Raji (cell line): ENCODE measurements around the gene DVL2.

ENCODE experiments used
- POLR2A ChIP-seq: IDR thresholded peaks from 2 replicates; pipeline ENCODE4 v1.6.1; 2011; ENCODE audit warnings: low read depth, low read length, control low read depth; ENCODE audit not compliant: insufficient read depth

Gene DVL2

GRCh38 chr17:7220593-7221277 lies 13.6 kb downstream of the DVL2 start:
- peak; percentile 26; the same call in 1 of the 2 replicates for TF ChIP-seq POLR2A

DNA sequence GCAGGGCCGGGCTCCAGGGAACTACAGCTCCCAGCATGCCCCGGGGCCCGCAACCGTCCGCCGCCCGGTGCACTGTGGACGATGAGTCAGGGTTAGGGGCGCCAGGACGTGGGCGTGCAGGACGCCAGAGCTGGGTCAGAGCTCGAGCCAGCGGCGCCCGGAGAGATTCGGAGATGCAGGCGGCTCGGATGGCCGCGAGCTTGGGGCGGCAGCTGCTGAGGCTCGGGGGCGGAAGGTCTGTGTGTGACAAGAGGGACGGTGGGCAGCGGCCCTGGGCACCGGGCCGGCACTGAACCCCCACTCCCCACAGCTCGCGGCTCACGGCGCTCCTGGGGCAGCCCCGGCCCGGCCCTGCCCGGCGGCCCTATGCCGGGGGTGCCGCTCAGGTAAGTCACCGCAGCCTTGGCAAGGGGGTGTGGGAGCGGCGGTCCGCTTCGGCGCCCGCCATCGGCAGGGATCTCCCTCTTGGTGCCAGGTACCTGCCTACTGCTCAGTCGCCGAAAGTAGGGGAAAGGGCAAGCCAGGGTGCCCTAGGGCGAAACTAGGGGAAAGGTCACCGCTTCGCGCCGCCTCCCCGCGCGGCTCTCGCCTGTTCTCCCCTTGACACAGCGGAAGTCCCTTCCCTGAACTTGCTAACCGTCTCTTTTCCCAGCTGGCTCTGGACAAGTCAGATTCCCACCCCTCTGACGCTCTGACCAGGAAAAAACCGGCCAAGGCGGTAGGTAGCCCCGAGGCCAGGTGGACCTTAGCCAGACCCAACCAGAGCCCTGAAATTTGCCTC lies 14.3 kb downstream of the DVL2 start, which contains the start of the genes ACADVL and DLG4:
Gene ACADVL (plus strand): TSS at position 127 of the 781 bp plus-strand sequence. CDS start 47 bp downstream, at position 174.
Gene DLG4 (minus strand): TSS at position 25 of the 781 bp plus-strand sequence.
- peak; percentile 91 for TF ChIP-seq POLR2A

- no peak for TF ChIP-seq POLR2A
These were observed 15.0 kb downstream of the DVL2 start for GRCh38 chr17:7219229-7219811.

DNA sequence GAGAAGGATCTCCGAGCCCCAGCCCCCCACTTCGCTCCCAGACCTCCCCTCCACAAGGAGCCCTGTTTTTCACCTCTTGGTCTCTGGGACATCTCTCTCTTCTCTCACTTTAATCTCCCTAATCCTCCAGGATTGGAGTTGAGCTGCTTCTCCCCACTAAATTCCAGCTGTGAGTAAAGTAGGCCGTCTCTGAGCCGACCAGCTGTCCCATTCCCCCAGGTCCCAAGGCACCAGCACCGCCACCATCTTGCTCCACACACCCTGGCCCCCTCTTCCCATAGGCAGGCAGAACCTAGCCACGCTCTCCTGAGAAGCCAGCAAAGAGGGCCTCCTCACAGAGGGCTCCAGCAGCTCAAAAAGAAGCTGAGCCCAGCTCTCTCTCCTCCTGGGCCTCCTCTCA lies 15.6 kb downstream of the DVL2 start:
- TF ChIP-seq POLR2A: no peak

GRCh38 chr17:7218166-7218565 lies 16.2 kb downstream of the DVL2 start:
- TF ChIP-seq POLR2A: no peak

DNA sequence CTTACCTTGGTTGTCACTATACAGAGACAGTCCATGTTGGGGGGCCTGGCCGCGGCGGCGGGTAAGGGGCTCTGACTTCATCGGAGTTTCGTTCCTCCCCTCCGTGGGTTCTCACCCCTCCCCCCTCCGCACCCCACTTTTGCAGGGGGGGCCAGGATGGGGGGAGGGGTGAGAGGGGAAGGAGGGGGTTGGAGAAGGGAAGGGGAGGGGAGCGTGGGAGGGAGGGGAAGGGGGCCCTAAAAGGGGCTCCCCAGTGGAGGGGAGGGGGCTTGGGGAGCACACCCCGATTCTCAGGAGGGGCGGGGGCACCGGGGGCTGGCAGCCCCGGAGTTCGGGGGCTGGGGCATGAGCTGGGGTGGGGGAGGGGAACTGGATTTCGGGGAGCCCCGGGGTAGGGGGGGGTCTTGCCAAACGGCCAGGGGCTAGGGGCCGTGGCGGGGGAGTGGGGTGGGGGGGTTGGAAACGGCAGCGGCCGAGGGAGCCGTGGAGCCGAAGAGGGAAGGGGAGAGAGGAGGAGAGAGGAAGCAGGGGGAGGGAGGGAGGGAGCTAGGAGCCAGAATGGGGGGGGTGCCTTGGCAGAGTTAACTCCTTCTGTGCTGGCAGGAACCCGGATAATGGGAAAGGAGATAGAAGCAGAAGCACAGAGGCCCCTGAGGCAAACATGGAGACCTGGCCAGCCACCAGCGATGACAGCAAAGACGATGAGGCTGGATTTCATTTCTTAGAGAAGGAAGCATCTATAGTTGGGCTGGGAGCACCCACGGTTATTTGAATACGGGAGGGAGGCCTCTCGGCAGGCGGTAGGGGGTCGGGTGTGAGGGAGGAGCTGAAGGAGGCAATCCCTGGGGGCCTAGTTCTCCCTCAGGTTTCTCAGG lies 17.0 kb downstream of the DVL2 start:
- TF ChIP-seq POLR2A: 0 out of 2 replicates have a peak, but pooled peaks have one; percentile 50

DNA sequence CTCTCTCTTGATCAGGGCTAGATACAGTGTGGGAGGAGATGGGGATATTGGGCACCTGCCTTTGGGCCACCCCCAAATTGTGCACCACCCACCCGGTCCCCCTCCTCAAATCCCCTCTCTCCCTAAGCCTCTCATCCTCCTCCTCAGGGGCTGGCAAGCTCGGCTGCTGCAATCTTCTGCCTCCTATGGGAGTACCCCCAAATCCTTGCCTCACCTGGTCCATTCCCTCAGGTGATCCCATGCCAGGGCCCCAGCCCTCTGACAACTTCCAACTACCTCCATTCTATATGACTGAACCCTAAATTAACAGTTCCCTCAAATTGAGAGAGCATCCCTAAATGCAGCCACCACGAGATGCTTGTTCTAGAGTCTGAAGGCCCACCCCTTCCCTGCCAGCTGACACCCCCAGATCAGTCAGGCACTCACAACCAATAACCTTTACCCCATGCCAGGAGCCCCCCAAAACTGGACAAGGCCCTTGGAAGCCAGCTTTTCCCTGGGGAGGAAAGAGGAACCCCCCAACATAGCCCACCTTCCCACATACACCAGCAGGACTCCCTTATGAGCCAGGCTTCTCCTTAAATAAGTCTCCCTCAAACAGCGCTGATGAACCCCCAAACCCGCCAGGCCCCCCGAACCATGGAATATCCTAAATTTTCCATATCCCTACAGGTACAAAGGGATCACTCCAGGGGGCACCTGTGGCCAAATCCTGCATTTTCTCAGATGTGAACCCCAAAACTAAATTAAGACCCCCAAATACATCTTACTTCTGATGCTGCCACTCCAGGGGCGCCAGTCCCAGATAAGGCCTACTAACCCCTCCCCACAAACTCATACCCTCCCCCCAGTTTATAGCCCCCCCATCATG lies 17.8 kb downstream of the DVL2 start:
- no peak for TF ChIP-seq POLR2A

DNA sequence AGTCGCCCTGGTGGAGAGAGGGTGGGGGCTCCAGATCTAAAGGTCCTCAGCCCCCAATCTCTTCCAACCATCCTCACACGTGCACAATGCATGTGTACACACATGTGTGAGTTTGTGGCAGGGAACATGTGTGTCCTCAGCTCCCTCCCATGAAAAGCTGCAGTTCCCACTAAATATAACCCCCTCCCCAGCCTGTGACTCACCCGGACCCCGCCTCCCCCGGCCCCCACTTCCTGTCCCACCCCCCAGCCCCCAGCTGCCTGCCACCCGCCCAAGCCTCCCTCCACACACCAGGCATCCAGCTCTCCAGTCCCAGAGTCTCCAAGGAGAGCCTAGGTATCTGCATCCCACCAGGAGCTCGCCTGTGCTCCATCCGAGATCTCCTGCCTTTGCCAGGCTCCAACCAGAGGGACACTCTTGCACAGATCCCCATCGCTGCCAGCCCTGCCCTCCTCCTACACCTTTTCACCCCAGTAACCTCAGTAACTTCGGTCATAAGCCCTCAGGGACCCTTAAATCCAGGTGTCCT lies 18.6 kb downstream of the DVL2 start:
- no peak for TF ChIP-seq POLR2A

GRCh38 chr17:7215136-7215638 lies 19.1 kb downstream of the DVL2 start:
- TF ChIP-seq POLR2A: no peak

DNA sequence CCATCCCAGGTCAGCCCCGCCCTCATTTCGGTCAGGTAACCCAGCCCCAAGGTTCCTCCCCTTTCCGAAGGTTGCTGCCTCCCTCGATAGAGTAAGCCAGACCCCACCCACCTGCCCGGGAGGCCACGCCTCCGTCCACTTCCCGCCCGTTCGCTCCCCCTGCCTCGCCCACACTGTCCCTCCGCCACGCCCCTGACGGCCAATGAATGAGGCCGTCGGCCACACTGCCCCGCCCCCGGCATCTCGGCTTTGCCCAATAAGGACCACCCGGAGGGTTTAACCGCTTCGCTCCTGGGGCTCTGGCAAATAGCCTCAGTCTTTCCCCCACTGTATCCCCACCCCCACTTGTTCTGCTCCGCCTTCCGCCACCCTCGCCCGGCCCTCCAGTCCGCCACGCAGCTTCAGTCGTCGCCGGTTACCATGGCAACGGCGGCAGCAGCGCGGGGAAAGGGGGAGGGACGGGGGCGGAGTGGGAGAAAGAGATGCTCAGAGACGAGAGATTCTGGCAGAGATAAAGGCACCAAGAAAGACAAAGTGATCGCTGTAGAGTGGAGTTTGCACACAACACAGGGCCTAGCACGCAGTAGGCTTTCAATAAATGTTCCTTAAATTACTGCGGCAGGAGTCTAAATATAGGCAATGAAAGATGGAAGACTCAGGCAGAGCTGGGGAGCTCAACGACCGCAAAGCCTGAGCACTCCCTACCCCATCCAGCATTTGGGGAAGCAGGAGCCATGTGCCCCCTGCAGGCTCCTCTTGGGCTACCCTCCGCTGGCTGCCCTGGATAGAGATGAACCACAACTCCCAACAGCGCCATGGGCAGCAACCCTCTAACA lies 19.8 kb downstream of the DVL2 start:
- peak; percentile 43; the same call in 1 of the 2 replicates for TF ChIP-seq POLR2A

DNA sequence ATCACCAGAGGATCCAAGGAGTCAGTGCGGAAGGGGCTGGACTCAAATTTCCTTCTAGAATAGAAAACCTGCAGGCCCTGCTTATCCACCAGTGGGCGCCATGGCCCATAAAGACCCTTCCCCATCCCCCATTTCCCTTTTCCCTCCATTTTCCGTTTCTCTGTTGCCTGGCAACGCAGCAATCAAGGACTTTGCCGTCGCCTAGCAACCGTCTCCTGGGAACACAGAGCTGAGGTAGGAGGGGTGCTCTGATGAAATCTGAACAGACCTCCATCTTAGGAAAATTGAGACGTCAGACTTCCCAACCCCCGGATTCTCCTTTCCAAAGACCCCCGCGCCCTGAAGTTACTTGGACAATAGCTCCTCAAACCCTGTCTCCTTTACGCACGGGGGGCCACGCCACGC lies 20.4 kb downstream of the DVL2 start:
- TF ChIP-seq POLR2A: no peak

DNA sequence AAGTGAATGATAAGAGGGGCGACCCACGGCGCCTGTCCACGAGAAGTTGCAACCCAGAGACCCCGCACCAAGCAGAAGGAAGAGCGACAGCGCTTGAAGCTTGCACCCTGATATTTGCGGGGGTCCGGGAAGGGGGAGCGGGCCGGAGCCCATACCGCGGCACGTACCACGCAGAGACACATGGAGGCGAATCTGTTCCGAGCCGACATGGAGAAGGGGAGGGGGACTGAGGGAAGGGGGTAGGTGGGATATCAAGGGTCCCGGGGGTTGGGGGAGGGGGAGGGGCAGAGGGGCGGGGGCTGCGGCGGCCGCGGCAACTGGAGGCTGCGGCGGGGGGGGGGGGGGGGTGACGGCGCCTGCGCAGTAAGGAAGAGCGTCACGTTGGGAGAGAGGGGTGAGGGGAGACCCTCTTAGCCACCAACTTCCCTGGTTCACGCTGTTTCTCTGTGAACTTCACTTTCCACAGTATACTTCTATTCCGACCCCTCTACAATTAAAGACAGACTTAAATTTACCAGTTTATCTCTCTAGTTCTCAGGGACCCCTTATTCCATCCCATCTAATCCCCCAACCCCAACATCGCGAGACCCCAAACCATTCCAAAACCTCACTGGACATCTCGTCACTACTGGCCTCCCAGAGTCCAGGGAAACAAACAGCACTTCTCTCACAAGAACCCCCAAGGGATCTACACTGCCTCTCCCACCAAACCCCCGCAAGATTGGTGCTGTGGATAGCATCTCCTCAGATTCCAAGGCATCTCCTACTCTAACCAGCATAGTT lies 22.6 kb downstream of the DVL2 start:
- TF ChIP-seq POLR2A: no peak
